Activated CD8-positive, alpha-beta memory T cell treated with anti-CD3 and anti-CD28 coated beads, Interleukin-2, amount 50 U/mL, for 4 hours (primary cell): Measurements from ENCODE around the gene PSMA4.
A peak's percentile ranks its signal among the peaks of the same experiment; 100 is the strongest.
"Not testable (repeated sequence)": the region's sequence is repeated elsewhere in the genome, so short reads cannot be mapped to it uniquely, and the experiment has no call there.

Experiments used
- DNase-seq: peaks from one replicate; pipeline ENCODE4 v3.0.0-alpha.2; 2020

The PSMA4 gene

DNA sequence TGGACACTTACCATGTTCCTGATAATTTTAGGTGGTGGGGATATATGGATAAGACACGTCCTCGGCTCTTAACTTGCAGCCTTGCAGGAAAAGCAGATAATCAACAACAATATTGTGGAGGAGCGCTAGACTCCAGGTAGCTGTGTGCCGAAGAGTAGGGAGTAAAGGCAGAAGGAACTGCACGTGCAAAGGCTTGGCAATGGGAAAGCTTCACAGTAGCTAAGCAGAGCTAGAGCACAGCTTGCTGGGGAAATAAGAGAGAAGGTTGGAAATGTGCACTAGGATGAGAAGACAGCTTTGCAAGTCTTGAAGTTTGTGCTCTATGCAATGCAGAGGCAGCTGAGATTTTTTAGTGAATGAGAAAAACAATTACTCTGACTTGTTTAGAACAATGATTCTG is 12.4 kb downstream of the PSMA4 start:
- DNase-seq, result no peak

DNA sequence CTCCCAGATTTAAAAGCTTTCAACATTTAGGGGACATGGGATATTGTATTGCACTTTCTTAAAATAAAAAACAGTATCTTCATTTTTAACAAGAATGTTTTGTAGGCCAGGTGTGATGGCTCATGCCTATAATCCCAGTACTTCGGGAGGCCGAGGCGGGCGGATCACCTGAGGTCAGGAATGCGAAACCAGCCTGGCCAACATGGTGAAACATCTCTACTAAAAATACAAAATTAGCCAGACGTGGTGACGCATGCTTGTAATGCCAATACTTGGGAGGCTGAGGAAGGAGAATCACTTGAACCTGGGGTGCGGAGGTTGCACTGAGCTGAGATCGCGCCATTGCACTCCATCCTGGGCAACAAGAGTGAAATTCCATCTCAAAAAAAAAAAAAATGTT is 20.0 kb downstream of the PSMA4 start:
- not testable (repeated sequence) for DNase-seq

DNA sequence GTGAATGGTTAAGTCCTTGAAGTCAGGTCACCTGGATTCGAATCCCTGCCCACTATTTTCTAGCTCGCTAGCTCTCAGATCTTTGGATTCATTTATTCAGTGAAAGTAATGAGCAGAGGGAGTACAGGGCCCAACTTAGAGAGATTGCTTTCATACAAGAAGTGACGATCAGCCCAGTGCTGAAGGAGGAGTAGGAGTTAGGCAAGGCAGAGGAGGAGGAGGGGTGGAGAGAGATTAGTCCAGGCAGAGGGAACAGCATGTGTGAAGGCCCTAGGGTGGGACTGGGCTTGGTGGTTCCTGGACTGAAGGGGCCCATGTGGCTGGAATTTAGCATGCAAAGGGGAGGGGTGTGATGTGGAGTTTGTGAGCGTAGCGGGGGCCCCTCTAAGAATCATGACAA is 21.2 kb downstream of the PSMA4 start:
- no peak for DNase-seq

DNA sequence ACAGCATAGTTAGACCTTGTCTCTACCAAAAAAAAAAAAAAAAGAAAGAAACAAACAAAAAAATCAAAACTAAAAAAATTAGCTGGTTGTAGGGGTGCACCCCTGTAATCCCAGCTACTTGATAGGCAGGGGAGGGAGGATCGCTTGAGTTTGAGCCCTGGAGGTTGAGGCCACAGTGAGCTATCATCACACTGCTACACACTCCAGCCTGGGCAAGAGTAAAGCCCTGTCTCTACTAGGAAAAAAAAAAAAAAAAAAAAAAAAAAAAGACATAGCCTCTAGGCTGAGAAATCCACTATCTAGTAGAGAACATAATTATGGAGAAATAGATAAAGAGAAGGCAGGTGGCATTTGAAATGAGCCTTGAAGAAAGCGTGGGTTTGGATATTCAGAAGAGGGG is 22.8 kb downstream of the PSMA4 start:
- no peak for DNase-seq

DNA sequence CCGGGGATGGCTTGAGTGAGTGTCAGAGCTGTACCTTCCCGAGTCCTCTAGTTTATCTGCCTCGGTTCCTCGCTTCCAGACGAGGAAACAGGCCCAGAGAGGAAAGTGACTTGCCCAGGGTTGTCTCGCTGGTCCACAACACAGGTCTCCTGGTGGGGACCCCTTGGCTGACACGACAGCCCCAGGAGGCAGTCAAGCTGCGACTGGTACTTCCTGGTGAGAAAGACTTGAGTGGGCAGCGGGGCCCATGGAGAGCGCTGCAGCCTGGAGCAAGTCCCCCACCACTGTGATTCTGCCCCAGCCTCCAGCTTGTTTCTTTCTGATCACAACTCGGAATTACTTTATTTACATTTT is 24.5 kb downstream of the PSMA4 start:
- no peak for DNase-seq

DNA sequence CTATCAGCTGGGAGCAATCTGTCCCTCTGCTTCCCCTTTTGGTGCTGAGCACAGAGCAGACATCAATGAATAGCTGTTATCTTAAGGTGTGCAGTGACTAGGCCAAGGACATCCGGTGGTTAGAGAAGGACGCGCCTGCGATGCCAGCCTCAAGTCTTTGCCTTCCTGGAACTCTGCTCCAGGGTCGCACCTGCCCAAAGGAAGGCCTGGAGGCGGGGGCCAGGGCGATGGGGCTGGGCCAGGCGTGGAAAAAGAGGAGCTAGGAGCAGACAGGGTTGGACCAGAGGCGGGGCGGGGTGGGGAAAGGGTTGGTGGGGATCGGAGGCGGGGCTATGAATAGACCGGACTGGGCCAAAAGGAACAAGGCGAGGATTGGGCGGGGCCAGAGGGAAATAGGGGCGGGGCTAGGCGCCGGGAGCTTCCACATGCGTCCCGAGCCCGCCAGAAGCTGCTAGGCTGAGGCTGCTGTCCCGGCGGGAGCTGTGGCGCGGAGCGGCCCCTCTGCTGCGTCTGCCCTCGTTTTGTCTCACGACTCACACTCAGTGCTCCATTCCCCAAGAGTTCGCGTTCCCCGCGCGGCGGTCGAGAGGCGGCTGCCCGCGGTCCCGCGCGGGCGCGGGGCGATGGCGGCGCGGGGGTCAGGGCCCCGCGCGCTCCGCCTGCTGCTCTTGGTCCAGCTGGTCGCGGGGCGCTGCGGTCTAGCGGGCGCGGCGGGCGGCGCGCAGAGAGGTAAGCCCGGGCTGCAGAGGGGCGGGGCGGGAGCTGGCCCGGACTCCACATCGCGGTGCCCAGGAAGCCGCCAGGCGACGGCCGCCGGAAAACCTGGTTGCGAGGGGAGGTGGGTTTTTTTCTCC is 25.1 kb downstream of the PSMA4 start, which contains the start of gene CHRNA5:
Gene CHRNA5 (plus strand): TSS at position 424 of the 854 bp plus-strand sequence. CDS start 200 bp downstream, at position 624.
- peak; percentile 79 for DNase-seq

DNA sequence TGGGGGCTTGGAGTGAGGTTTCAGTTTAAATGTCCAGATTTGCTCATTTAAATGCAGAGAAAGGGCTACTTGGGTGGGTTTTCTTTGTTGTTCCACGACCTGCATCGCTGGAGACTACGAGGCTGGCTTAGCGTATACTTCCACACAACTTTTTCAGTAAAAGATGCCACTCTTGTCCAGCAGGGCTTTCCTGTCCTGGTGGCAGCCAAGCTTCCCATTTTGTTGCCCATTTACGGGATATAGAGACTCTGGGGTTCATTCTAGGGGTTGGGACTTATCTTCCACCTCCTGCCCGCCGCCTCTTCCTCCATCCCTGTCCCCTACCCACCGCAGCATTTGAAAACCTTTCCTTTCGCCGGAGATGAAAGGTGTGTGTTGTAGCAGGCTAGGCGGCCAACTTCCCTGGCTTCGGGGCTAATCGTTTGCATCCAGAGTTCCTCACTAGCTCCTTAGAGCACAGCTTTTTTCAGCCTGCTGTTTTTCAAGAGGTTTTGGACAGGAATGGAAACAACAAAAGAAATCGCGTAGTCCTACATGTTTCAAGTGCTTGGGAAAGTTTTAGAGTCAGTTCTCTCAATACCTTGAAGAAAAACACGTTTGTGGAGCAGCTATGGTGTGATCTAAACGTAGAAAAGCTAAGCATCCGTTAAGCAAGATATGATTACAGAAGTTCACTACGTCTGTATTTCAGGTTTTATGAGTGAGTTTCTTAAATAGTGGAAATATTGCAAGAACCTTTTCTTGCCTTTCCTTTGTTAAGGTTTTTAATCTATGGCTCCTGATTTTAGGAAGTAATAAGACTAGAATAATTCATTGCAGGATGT is 25.9 kb downstream of the PSMA4 start:
- no peak for DNase-seq

DNA sequence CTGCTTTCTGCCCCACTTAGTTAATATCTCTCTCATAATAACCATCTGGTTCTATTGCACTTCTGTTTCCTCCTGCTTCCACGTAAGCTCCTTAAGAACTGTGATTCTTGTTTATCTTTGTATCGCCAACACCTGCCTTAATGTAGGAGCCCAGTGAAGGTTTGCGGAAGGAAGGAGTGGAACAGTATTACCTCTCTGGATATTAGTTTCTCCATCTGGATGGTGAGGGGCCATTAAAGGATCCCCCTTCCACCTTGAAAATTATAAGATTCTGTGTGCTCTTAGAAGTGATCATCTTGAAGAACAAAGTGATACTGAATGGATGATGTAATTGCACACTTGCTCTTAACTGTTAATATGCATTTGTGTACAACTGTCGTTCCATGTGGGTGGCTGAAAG is 27.3 kb downstream of the PSMA4 start:
- DNase-seq, result no peak

DNA sequence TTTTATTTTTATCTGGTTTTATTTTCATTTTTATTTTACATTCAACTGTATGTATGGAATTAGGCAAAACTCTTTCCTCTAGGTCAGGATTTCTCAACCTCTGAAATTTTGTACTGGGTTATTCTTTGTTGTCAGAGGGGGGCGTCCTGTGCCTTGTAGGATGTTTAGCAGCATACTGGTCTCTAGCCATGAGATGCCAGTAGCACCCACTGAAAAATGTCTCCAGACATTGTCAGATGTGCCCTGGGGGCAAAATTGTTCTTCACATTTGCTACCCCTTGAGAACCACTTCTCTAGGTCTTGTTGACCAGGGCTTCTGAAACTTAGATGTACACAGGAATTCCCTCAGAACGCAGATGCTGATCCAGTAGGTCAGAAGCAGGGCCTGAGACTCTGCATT is 30.5 kb downstream of the PSMA4 start:
- DNase-seq, result no peak

DNA sequence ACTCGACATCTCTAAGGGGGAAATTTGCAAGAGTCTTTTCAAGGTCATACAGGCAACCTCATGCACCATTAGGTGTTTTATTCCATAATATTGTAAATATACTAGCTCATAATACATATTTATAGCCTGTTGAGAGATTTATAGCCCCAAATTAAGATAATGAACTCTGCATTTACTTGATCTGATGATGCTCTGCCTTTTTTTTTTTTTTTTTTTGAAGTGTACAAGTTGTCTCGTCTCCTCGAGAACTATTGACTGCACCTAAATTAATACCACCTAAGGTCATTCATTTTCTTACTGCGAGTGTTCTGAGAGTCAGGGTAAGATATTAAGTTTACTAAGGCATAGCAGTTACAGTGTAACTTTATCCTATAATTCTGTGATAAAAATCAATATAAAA is 31.1 kb downstream of the PSMA4 start:
- no peak for DNase-seq

DNA sequence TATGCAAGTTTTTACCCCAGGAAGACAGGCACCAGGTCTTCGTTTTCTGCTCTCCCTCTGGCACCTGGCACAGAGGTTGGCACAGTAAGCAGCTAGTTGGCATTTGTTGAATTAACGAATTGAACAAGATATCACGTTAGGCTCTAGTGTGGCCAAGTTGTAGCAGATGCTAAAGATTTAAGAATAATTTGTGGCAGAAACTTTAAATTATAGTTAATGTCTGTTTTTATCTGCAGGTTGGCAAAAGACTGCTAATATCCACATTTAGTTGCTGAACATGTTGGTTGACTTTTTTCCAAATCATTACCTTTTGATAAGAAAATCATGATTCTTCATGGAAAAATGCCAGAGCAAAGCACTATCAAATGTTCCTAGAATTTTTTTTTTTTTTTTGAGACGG is 33.2 kb downstream of the PSMA4 start:
- no peak for DNase-seq

DNA sequence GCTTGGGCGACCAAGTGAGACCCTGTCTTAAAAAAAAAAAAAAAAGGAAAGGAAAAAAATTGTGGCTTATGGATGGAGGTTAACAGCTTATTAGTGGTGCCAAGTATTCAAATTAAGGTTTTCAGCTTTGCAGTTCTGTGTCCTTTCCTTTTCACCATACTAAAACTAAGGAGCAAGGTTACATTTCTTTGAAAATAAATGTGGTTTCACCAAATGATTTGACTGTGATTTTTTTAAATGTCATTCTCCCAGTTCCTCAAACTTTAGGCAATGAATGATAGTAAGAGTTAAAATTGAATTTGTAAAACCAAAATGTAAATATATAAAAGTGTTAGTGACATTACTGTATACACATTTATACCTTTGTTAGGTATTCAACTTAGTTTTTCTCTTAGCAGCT is 34.7 kb downstream of the PSMA4 start:
- no peak for DNase-seq

DNA sequence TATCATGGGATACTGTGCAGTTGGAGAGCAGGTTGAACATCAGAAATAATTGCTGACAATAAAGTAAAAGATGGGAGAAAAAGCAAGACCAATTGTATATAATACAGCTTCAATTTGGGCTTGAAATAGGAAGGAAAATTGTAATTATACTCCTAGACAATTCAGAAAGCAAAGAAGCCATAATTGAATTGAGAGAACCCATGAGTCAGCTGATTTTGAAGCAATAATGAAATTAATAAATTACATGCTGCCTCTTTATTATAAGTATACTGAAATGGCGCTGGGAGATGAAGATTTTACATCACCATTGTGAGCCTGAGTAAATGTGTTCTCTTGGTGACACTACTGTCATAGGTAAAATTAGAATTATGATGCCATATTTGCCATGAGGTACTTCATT is 57.3 kb downstream of the PSMA4 start:
- no peak for DNase-seq

DNA sequence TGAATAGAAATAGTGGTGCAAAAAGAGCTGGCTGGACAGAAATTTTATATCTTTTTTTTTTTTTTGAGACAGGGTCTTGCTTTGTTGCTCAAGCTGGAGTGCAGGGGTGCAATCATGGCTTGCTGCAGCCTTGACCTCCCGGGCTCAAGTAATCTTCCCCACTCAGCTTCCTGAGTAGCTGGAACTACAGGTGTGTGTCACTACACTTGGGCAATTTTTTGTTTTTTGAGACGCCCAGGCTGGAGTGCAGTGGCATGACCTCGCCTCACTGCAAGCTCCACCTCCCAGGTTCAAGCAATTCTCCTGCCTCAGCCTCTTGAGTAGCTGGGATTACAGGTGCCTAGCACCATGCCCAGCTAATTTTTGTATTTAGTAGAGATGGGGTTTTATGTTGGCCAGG is 58.1 kb downstream of the PSMA4 start:
- no peak for DNase-seq

DNA sequence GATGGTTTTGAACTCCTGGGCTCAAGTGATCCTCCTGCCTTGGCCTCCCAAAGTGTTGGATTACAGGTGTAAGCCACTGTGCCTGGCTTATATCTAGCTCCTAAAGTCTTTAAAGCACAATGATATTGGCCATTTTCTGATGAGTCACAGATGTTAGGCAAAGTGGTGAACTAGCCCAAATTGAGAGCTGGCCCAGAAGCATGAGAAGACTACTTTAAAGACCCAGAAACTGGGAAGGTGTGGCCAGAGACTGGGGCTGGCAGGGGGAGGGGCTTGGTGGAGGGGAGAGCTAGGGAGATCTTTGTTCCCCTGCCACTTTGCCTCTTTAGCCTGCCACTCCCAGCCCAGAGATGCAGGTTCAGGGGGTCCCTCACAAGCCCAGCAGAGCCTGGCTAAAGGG is 58.9 kb downstream of the PSMA4 start:
- no peak for DNase-seq
